Keratinocyte (primary cell): ENCODE data around the gene GTF2IRD1. TPM values are rescaled to one million over a fixed set of nuclear protein-coding genes. Genes with fewer than 3 reads are reported as not detected.

Experiments
- DNase-seq: peaks from one replicate; pipeline ENCODE4 v3.0.0-alpha.2; 2011; ENCODE audit warnings: low read depth, missing footprints, low spot score
- FAIRE-seq: peaks from 2 replicates; lab custom pipeline; 2011; peaks lifted over from hg19 to GRCh38; lab: Jason Lieb, UNC
- H2AFZ ChIP-seq: 2 replicates; pipeline ENCODE4 v1.6.0; 2012; ENCODE audit warnings: low read length, control low read depth, inconsistent platforms; ENCODE audit not compliant: control insufficient read depth
- H3K27ac ChIP-seq: 2 replicates; pipeline ENCODE4 v1.5.1; 2011; ENCODE audit warnings: low read length; ENCODE audit not compliant: control insufficient read depth, insufficient read depth
- H3K27me3 ChIP-seq: 3 replicates; pipeline ENCODE4 v1.6.0; 2011; ENCODE audit warnings: low read length; ENCODE audit not compliant: control insufficient read depth, insufficient read depth; ENCODE audit errors: extremely low read depth
- H3K36me3 ChIP-seq, 2 experiments: 2 replicates in 1 of 2; 3 replicates in 1 of 2; pipeline ENCODE4 v1.5.1; 2011; ENCODE audit warnings: low read length in 2 of 2, mild to moderate bottlenecking in 1 of 2; ENCODE audit not compliant: control insufficient read depth in 2 of 2, insufficient read depth in 2 of 2; ENCODE audit errors: extremely low read depth in 1 of 2
- H3K4me1 ChIP-seq: 3 replicates; pipeline ENCODE4 v1.5.1; 2011; ENCODE audit warnings: low read length; ENCODE audit not compliant: control insufficient read depth, insufficient read depth; ENCODE audit errors: extremely low read depth
- H3K4me2 ChIP-seq: 3 replicates; pipeline ENCODE4 v1.6.0; 2011; ENCODE audit warnings: low read depth, low read length; ENCODE audit not compliant: control insufficient read depth, insufficient read depth; ENCODE audit errors: extremely low read depth
- H3K4me3 ChIP-seq, 3 experiments: fragments of 200-600 bp in 1 of 3; sonication (generic) in 1 of 3; 2 replicates in 2 of 3; 3 replicates in 1 of 3; pipeline ENCODE4 v1.5.1; 2011 to 2016; ENCODE audit warnings: low read length in 3 of 3, mild to moderate bottlenecking in 3 of 3, control low read depth in 2 of 3, inconsistent platforms in 1 of 3, low read depth in 1 of 3, mixed read lengths in 1 of 3, mixed run types in 1 of 3, moderate library complexity in 1 of 3; ENCODE audit not compliant: control insufficient read depth in 2 of 3, insufficient read depth in 2 of 3; ENCODE audit errors: extremely low read depth in 1 of 3
- H3K79me2 ChIP-seq: 2 replicates; pipeline ENCODE4 v1.6.0; 2012; ENCODE audit warnings: low read length; ENCODE audit not compliant: control insufficient read depth, insufficient read depth
- H3K9ac ChIP-seq: 3 replicates; pipeline ENCODE4 v1.6.0; 2011; ENCODE audit warnings: low read length; ENCODE audit not compliant: control insufficient read depth, insufficient read depth; ENCODE audit errors: extremely low read depth
- H3K9me1 ChIP-seq: 3 replicates; pipeline ENCODE4 v1.6.0; 2011; ENCODE audit warnings: low read length; ENCODE audit not compliant: control insufficient read depth, insufficient read depth; ENCODE audit errors: extremely low read depth
- H3K9me3 ChIP-seq: 2 replicates; pipeline ENCODE4 v1.5.1; 2012; ENCODE audit warnings: low read depth, low read length; ENCODE audit not compliant: control insufficient read depth
- H4K20me1 ChIP-seq: 3 replicates; pipeline ENCODE4 v1.6.0; 2011; ENCODE audit warnings: low read length; ENCODE audit not compliant: control insufficient read depth, insufficient read depth; ENCODE audit errors: extremely low read depth
- CTCF ChIP-seq, 3 experiments: IDR thresholded peaks in 1 of 3; conservative IDR thresholded peaks in 1 of 3; optimal IDR thresholded peaks in 1 of 3; 2 replicates in 2 of 3; 3 replicates in 1 of 3; pipeline versions ENCODE3 to v1.5.1; 2011; ENCODE audit warnings: low read length in 3 of 3, mild to moderate bottlenecking in 3 of 3, moderate library complexity in 2 of 3, control low read depth in 1 of 3, inconsistent platforms in 1 of 3; ENCODE audit not compliant: insufficient read depth in 2 of 3; ENCODE audit errors: extremely low read depth in 1 of 3
- EZH2 ChIP-seq: IDR thresholded peaks from one replicate; pipeline ENCODE4 v1.6.1; 2012; ENCODE audit warnings: inconsistent platforms, mild to moderate bottlenecking, low read length, moderate library complexity
- dilution Hi-C: fragments of 300-500 bp; cut with MboI; formaldehyde crosslinking; loops from one replicate; pipeline ENCODE4 v1.7.0; 2020; ENCODE audit warnings: low sequenced_read_pairs; ENCODE audit not compliant: extremely low pct_ligation_motif_present
- polyA plus RNA-seq, 5 experiments: library from polyadenylated mRNA; depleted of rRNA in 3 of 5; stranded (reverse) in 3 of 5; stranded (forward) in 1 of 5; unstranded in 1 of 5; fragments of >200 nt; gene quantifications; 1 replicate in 1 of 5; 2 replicates in 3 of 5; 3 replicates in 1 of 5; pipeline versions ENCODE4 v1.2.1 to v1.2.3, GENCODE V29; 2011 to 2012; ENCODE audit warnings: missing spikeins in 2 of 5, low read depth in 1 of 5, low replicate concordance in 1 of 5

Gene GTF2IRD1
- polyA plus RNA-seq, 1 donor (not counting 4 experiments of a cell fraction or from before 2014, with no cell fraction given): 19.4 TPM

- TF ChIP-seq CTCF (optimal IDR thresholded peaks at IDR 0.05 in 1 of 3, IDR thresholded peaks at IDR 0.05 in 1 of 3, conservative IDR thresholded peaks at IDR 0.05 in 1 of 3; ENCODE audit: extremely low read depth in 1 of 3, insufficient read depth in 2 of 3, low read length in 3 of 3): no peak
- TF ChIP-seq EZH2: no peak
- H2AFZ ChIP-seq: no peak overlapping the region
- FAIRE-seq: no peak
- dilution Hi-C loops: no loop called here
- no peak overlapping the region for H3K4me2 ChIP-seq
- no peaks in the 10 kb centered on the region for H3K9me3 ChIP-seq
- no peaks in the 10 kb centered on the region for H4K20me1 ChIP-seq
- H3K27ac ChIP-seq: no peak overlapping the region
- H3K9me1 ChIP-seq: no peaks in the 10 kb centered on the region
- peaks cover 0 to 7% of the 10 kb centered on the region in 2 experiments for H3K36me3 ChIP-seq
- no peaks in the 10 kb centered on the region for H3K79me2 ChIP-seq
- no peak overlapping the region for H3K4me3 ChIP-seq
- no peak overlapping the region for H3K9ac ChIP-seq
- H3K4me1 ChIP-seq: no peaks in the 10 kb centered on the region
- DNase-seq: no peak
- H3K27me3 ChIP-seq: no peaks in the 10 kb centered on the region
Measured at GRCh38 chr7:74404741-74405140, 49.0 kb upstream of the GTF2IRD1 start.

GRCh38 chr7:74405191-74405898, 48.4 kb upstream of the GTF2IRD1 start:
- FAIRE-seq: no peak
- Histone ChIP-seq H2AFZ (no peak overlapping the region), H3K27ac (no peak overlapping the region), H3K4me2 (no peak overlapping the region), H3K79me2 (no peaks in the 10 kb centered on the region), H4K20me1 (no peaks in the 10 kb centered on the region), H3K4me1 (no peaks in the 10 kb centered on the region), H3K27me3 (no peaks in the 10 kb centered on the region), H3K36me3 (peaks cover 0 to 7% of the 10 kb centered on the region in 2 experiments), H3K4me3 (no peak overlapping the region), H3K9ac (no peak overlapping the region), H3K9me3 (no peaks in the 10 kb centered on the region), H3K9me1 (no peaks in the 10 kb centered on the region)
- peak; percentile 29 to 63 (median 44) for TF ChIP-seq CTCF (optimal IDR thresholded peaks at IDR 0.05 in 1 of 3, IDR thresholded peaks at IDR 0.05 in 1 of 3, conservative IDR thresholded peaks at IDR 0.05 in 1 of 3; ENCODE audit: extremely low read depth in 1 of 3, insufficient read depth in 2 of 3, low read length in 3 of 3)
- TF ChIP-seq EZH2: no peak
- DNase-seq: no peak
- dilution Hi-C loops: no loop called here
